HG03196 (cell line): ENCODE results near the gene CD58.
A peak's percentile ranks its signal among the peaks of the same experiment; 100 is the strongest.

Experiments
- ATAC-seq: cut with Tn5 transposase; IDR thresholded peaks from one replicate; pipeline ENCODE4 v1.9.1; 2021; ENCODE audit not compliant: unreplicated experiment

Gene CD58

GRCh38 chr1:116494353-116494692 is 76.5 kb downstream of the CD58 start:
- no peak for ATAC-seq

- ATAC-seq: no peak
Measured at GRCh38 chr1:116493484-116494352, 77.1 kb downstream of the CD58 start.

GRCh38 chr1:116493036-116493435 is 77.8 kb downstream of the CD58 start:
- ATAC-seq: no peak

- ATAC-seq: no peak
Measured at GRCh38 chr1:116492358-116492811, 78.4 kb downstream of the CD58 start.

- no peak for ATAC-seq
Measured at GRCh38 chr1:116491700-116492357, 79.0 kb downstream of the CD58 start.

GRCh38 chr1:116490588-116490987 is 80.2 kb downstream of the CD58 start:
- ATAC-seq: no peak

- no peak for ATAC-seq
Measured at GRCh38 chr1:116489231-116489697, 81.6 kb downstream of the CD58 start.

- no peak for ATAC-seq
Measured at GRCh38 chr1:116488071-116488470, 82.8 kb downstream of the CD58 start.

- ATAC-seq: no peak
Measured at GRCh38 chr1:116487583-116487982, 83.2 kb downstream of the CD58 start.

- ATAC-seq: no peak
Measured at GRCh38 chr1:116487031-116487430, 83.8 kb downstream of the CD58 start.

- no peak for ATAC-seq
Measured at GRCh38 chr1:116486424-116486823, 84.4 kb downstream of the CD58 start.

GRCh38 chr1:116485976-116486375 is 84.8 kb downstream of the CD58 start:
- ATAC-seq: no peak

GRCh38 chr1:116485071-116485735 is 85.6 kb downstream of the CD58 start:
- peak; percentile 74 for ATAC-seq

GRCh38 chr1:116483481-116484309 is 87.1 kb downstream of the CD58 start:
- no peak for ATAC-seq

- no peak for ATAC-seq
Measured at GRCh38 chr1:116482490-116482889, 88.3 kb downstream of the CD58 start.

- no peak for ATAC-seq
Measured at GRCh38 chr1:116481934-116482333, 88.9 kb downstream of the CD58 start.

GRCh38 chr1:116478621-116479020 is 92.2 kb downstream of the CD58 start:
- ATAC-seq: no peak

- no peak for ATAC-seq
Measured at GRCh38 chr1:116477429-116477828, 93.4 kb downstream of the CD58 start.

- ATAC-seq: no peak
Measured at GRCh38 chr1:116476321-116476720, 94.5 kb downstream of the CD58 start.

GRCh38 chr1:116475850-116476218 is 95.0 kb downstream of the CD58 start:
- ATAC-seq: no peak
